Ascending aorta (tissue), 2 donors: ENCODE measurements around the gene HYAL2. TPM values are rescaled to one million over a fixed set of nuclear protein-coding genes. Genes with fewer than 3 reads are reported as not detected.

Experiments used
- DNase-seq, 2 donors: peaks; one replicate each; pipeline ENCODE4 v3.0.0-alpha.2; 2019; ENCODE audit warnings: low spot score in 2 of 2
- H3K27ac ChIP-seq, 2 donors: fragments of 200-600 bp; sonication (generic); one replicate each; pipeline ENCODE4 v1.5.1; 2016 to 2017; ENCODE audit warnings: mild to moderate bottlenecking in 1 of 2
- H3K27me3 ChIP-seq: fragments of 200-600 bp; sonication (generic); one replicate; pipeline ENCODE4 v1.5.1; 2017
- H3K36me3 ChIP-seq, 2 donors: fragments of 200-600 bp; sonication (generic); one replicate each; pipeline ENCODE4 v1.5.1; 2016
- H3K4me1 ChIP-seq, 2 donors: fragments of 200-600 bp; sonication (generic); one replicate each; pipeline ENCODE4 v1.5.1; 2016 to 2017; ENCODE audit warnings: mild to moderate bottlenecking in 1 of 2
- H3K4me3 ChIP-seq, 2 donors: fragments of 200-600 bp; sonication (generic); one replicate each; pipeline ENCODE4 v1.5.1; 2016 to 2017; ENCODE audit warnings: mild to moderate bottlenecking in 1 of 2
- H3K9me3 ChIP-seq, 2 donors: fragments of 200-600 bp; sonication (generic); one replicate each; pipeline ENCODE4 v1.5.1; 2016
- CTCF ChIP-seq, 3 experiments: fragments of 200-600 bp in 2 of 3; fragments of 450-650 bp in 1 of 3; sonication (generic) in 2 of 3; IDR thresholded peaks; one replicate each; pipeline ENCODE4 v1.5.1; 2016 to 2019; ENCODE audit warnings: antibody characterized with exemption in 3 of 3, mild to moderate bottlenecking in 1 of 3, moderate library complexity in 1 of 3
- intact Hi-C: fragments of 100-400 bp; cut with DNase I; formaldehyde crosslinking; loops from one replicate; pipeline ENCODE4 v1.15.1; 2023
- total RNA-seq: library from RNA; depleted of rRNA; stranded (reverse); fragments of >200 nt; gene quantifications from one replicate; pipeline ENCODE4 v1.1.0, GENCODE V29; 2016

HYAL2 gene
- total RNA-seq, 1 donor from 2014 or later = 449 TPM

GRCh38 chr3:50347187-50347813 is 24.8 kb upstream of the HYAL2 start:
- Histone ChIP-seq H3K9me3 (no peaks in the 10 kb centered on the region), H3K4me1 (peaks cover 19 to 26% of the 10 kb centered on the region in 2 donors), H3K27me3 (no peaks in the 10 kb centered on the region), H3K36me3 (peaks cover 0 to 13% of the 10 kb centered on the region in 2 donors), H3K4me3 (no peak overlapping the region), H3K27ac (peak overlapping the region in 1 of 2 donors; percentile 42)
- intact Hi-C loops = loop anchor here (1.0 kb wide), 1 partner anchor 195 kb away; no protein-coding TSS in a partner anchor
- peak; percentile 28 to 54 (median 39) for TF ChIP-seq CTCF (IDR thresholded peaks at IDR 0.05)
- peak in 1 of 2 donors; percentile 80 for DNase-seq

- no peak for DNase-seq
These were observed 23.2 kb upstream of the HYAL2 start, which contains the start of gene ZMYND10 for GRCh38 chr3:50345586-50346234. TSS of gene ZMYND10 (minus strand) at chr3:50345732. CDS start at chr3:50345579, 153 bp downstream.

GRCh38 chr3:50345008-50345407 is 22.5 kb upstream of the HYAL2 start:
- intact Hi-C loops = no loop called here

More at GRCh38 chr3:50345586-50346234, 23.2 kb upstream of the HYAL2 start, which contains the start of gene ZMYND10:
- intact Hi-C loops = no loop called here
- Histone ChIP-seq H3K4me1 (peaks cover 15 to 25% of the 10 kb centered on the region in 2 donors), H3K36me3 (peaks cover 0 to 13% of the 10 kb centered on the region in 2 donors), H3K27ac (no peak within 1 kb of the TSS), H3K27me3 (no peaks in the 10 kb centered on the region), H3K9me3 (no peaks in the 10 kb centered on the region), H3K4me3 (peak within 1 kb of the TSS; percentile 43 to 63)
- TF ChIP-seq CTCF (IDR thresholded peaks at IDR 0.05) = no peak

GRCh38 chr3:50342813-50343633 is 20.5 kb upstream of the HYAL2 start:
- no peaks in the 10 kb centered on the region for H3K9me3 ChIP-seq
- no peak overlapping the region for H3K4me3 ChIP-seq
- peaks cover 20 to 41% of the 10 kb centered on the region in 2 donors for H3K4me1 ChIP-seq
- H3K27me3 ChIP-seq = no peaks in the 10 kb centered on the region
- no peak for TF ChIP-seq CTCF (IDR thresholded peaks at IDR 0.05)
- DNase-seq = no peak
- intact Hi-C loops = no loop called here
- H3K27ac ChIP-seq = no peak overlapping the region
- peaks cover 0 to 6% of the 10 kb centered on the region in 2 donors for H3K36me3 ChIP-seq

More at GRCh38 chr3:50345008-50345407, 22.5 kb upstream of the HYAL2 start:
- no peak overlapping the region for H3K27ac ChIP-seq
- no peak for TF ChIP-seq CTCF (IDR thresholded peaks at IDR 0.05)
- no peaks in the 10 kb centered on the region for H3K9me3 ChIP-seq
- H3K4me1 ChIP-seq = peaks cover 20 to 31% of the 10 kb centered on the region in 2 donors
- peaks cover 0 to 13% of the 10 kb centered on the region in 2 donors for H3K36me3 ChIP-seq
- peak overlapping the region; percentile 43 to 63 for H3K4me3 ChIP-seq
- no peaks in the 10 kb centered on the region for H3K27me3 ChIP-seq
- no peak for DNase-seq

GRCh38 chr3:50341996-50342650 is 19.6 kb upstream of the HYAL2 start:
- H3K27me3 ChIP-seq = no peaks in the 10 kb centered on the region
- H3K27ac ChIP-seq = no peak overlapping the region
- DNase-seq = no peak
- peaks cover 21 to 45% of the 10 kb centered on the region in 2 donors for H3K4me1 ChIP-seq
- TF ChIP-seq CTCF (IDR thresholded peaks at IDR 0.05) = no peak
- H3K9me3 ChIP-seq = no peaks in the 10 kb centered on the region
- intact Hi-C loops = no loop called here
- H3K4me3 ChIP-seq = peak overlapping the region in 1 of 2 donors; percentile 96
- no peaks in the 10 kb centered on the region for H3K36me3 ChIP-seq
